ENCODE results near the gene NDUFAF4.

NDUFAF4 gene

DNA sequence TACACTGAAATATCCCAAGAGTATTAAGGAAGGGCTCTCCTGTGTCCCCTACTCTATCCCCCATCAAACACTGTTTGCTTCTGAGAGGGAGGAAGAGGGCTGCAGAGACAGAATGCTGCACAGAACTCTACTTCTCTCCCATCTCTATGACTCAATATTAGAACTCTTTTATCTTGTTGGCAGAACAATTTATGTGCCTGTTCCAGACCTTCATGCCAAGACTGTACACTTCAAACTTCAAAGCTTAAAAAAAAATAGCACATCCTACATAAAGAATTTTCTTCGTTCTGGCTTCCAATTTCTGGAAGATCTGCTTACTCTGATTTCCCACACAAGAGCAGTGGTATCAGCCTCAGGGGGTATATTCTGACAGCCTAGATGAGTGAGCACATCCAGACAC is 40.8 kb downstream of the NDUFAF4 start:
- TF ChIP-seq, protein P1, sequence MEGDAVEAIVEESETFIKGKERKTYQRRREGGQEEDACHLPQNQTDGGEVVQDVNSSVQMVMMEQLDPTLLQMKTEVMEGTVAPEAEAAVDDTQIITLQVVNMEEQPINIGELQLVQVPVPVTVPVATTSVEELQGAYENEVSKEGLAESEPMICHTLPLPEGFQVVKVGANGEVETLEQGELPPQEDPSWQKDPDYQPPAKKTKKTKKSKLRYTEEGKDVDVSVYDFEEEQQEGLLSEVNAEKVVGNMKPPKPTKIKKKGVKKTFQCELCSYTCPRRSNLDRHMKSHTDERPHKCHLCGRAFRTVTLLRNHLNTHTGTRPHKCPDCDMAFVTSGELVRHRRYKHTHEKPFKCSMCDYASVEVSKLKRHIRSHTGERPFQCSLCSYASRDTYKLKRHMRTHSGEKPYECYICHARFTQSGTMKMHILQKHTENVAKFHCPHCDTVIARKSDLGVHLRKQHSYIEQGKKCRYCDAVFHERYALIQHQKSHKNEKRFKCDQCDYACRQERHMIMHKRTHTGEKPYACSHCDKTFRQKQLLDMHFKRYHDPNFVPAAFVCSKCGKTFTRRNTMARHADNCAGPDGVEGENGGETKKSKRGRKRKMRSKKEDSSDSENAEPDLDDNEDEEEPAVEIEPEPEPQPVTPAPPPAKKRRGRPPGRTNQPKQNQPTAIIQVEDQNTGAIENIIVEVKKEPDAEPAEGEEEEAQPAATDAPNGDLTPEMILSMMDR (IDR thresholded peaks at IDR 0.05; ENCODE audit: low read depth, low read length): no peak
- DNase-seq (ENCODE audit: extremely low read depth, low read depth): no peak

DNA sequence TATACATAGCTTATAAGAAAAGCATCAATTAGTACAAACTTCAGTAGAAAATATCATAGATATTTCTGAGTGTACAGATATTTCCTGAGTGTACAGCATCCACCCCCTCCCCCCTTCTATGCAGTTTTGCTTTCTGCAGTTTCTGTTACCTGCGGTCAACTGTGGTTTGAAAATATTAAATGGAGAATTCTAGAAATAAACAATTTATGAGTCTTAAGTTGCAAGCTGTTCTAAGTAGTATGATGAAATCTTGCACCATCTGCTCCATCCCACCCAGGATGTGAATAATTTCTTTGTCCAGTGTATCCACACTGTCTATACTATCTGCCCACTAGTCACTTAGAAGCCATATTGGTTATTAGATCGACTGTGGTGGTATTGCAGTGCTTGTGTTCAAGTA is 44.6 kb downstream of the NDUFAF4 start:
- no peak for DNase-seq (ENCODE audit: extremely low read depth, low read depth)
- TF ChIP-seq, protein P1 (IDR thresholded peaks at IDR 0.05; ENCODE audit: low read depth, low read length): no peak

DNA sequence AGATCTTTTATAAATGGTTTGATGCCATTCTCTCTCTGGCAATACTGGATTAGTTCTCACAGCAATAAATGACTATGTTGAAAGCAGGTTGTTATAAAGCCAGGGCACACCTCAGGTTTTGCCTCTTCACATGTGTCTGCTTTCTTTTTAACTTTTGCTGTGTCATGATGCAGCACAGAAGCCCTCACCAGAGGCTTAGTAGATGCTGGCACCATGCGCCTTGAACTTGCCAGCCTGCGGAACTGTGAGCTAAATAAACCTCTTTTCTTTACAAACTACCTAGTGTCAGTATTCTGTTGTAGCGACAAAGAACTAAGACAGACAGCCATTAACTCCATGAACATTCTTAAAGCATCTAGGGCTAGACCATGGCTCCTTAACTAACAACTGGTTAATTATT is 45.1 kb downstream of the NDUFAF4 start:
- no peak for DNase-seq (ENCODE audit: extremely low read depth, low read depth)
- TF ChIP-seq, protein P1 (IDR thresholded peaks at IDR 0.05; ENCODE audit: low read depth, low read length): no peak

DNA sequence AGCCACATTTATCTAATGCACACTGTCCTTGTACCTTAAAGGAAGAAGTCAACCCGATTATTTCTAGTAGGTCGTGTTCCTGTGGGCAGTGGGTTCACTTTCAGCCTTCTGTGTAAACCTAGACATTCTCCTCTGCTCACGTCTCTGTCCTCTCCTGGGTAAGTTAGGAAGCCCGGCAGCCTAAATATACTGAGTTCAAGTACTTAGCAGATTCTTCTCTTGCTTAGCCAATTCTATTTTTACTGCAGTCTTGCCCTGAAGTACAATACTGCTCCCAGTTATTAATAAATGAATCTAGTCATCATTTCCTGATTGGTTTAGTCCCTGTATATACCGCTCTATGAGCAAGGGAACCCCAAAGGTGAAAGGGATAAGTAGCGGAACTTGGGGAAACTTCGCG is 45.8 kb downstream of the NDUFAF4 start:
- TF ChIP-seq, protein P1 (IDR thresholded peaks at IDR 0.05; ENCODE audit: low read depth, low read length): no peak

DNA sequence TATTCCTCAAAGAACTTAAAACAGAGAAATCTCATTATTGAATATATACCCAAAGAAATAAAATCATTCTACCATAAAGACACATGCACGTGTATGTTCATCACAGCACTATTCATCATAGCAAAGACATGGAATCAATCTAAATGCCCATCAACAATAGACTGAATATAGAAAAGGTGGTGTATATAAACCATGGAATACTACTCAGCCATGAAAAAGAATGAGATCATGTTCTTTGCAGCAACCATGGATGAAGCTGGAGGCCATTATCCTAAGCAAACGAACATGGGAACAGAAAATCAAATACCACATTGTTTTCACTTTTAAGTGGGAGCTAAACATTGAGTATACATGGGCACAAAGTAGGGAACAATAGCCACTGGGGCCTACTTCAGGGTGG is 48.1 kb downstream of the NDUFAF4 start:
- DNase-seq (ENCODE audit: extremely low read depth, low read depth): no peak
- TF ChIP-seq, protein P1 (IDR thresholded peaks at IDR 0.05; ENCODE audit: low read depth, low read length): no peak

More for the DNA sequence above, 45.8 kb downstream of the NDUFAF4 start:
- DNase-seq (ENCODE audit: extremely low read depth, low read depth): no peak

DNA sequence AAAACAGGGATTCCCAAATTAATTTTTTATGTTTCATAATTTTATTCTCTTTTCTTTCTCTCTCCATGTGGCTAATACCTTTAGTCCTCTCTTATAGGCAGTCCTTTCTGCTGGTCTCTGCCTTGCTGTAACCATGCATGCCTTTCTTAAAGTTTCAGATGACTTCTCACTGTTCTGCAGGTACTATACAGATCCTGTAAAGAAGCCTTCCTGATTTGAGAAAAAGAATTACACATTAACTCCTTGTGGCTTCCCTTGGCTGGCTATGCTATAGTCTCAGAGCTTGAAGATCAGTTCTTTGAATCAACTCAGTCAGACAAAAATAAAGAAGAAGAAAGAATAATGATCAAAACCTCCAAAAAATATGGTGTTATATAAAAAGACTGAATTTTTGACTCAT is 53.2 kb downstream of the NDUFAF4 start:
- DNase-seq (ENCODE audit: extremely low read depth, low read depth): no peak
- TF ChIP-seq, protein P1 (IDR thresholded peaks at IDR 0.05; ENCODE audit: low read depth, low read length): no peak

DNA sequence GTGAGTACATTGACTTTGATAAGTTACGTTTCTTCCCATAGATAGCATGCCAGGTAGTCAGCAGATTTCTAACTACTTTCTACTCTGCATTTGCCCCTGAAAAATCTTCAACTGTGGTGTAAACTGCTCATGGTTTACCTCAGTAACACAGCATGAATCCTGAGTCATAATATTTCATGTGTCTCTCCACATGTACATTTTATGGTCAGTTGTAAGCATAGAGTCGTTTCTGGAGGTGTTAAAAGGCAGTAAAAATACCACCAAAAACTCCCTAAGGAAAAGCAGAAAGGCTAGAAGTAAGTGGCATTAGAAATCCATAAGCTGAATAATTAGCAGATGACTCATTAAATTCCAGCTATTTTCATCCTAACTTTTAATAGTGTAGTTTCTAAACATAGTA is 56.3 kb downstream of the NDUFAF4 start:
- TF ChIP-seq, protein P1 (IDR thresholded peaks at IDR 0.05; ENCODE audit: low read depth, low read length): no peak

More for the DNA sequence above, 56.3 kb downstream of the NDUFAF4 start:
- DNase-seq (ENCODE audit: extremely low read depth, low read depth): no peak
